Epithelial cell of esophagus (primary cell): ENCODE results near the gene LY86.

Source experiments
- DNase-seq: peaks from one replicate; pipeline ENCODE4 v3.0.0; 2010; ENCODE audit warnings: low read depth
- H3K4me3 ChIP-seq: 2 replicates; pipeline ENCODE4 v1.5.1; 2011; ENCODE audit warnings: mild to moderate bottlenecking, low read length, control low read depth
- TF ChIP-seq, protein P1 (sequence below): IDR thresholded peaks from 2 replicates; pipeline ENCODE4 v1.5.1; 2011; ENCODE audit warnings: low read depth, mild to moderate bottlenecking, low read length, control low read depth, inconsistent platforms; ENCODE audit not compliant: insufficient read depth; ENCODE audit errors: missing control alignments

Gene LY86

DNA sequence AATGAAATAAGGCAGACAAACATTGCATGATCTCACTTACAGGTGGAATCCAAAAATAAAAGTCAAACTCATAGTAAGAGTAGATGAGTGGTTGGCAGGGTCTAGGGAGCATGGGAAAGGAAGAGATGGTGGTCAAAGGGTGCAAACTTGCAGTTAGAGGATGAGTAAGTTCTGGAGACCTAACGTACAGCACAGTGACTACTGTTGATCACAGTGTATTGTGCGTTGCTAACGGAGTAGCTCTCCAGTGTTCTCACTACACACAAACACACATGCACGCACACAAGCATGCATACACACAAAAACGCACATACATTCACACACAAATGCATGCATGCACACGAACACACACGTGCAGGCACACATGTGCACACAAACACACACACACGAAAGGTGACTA lies 54.9 kb downstream of the LY86 start:
- H3K4me3 ChIP-seq: no peak overlapping the region
- TF ChIP-seq, protein P1, sequence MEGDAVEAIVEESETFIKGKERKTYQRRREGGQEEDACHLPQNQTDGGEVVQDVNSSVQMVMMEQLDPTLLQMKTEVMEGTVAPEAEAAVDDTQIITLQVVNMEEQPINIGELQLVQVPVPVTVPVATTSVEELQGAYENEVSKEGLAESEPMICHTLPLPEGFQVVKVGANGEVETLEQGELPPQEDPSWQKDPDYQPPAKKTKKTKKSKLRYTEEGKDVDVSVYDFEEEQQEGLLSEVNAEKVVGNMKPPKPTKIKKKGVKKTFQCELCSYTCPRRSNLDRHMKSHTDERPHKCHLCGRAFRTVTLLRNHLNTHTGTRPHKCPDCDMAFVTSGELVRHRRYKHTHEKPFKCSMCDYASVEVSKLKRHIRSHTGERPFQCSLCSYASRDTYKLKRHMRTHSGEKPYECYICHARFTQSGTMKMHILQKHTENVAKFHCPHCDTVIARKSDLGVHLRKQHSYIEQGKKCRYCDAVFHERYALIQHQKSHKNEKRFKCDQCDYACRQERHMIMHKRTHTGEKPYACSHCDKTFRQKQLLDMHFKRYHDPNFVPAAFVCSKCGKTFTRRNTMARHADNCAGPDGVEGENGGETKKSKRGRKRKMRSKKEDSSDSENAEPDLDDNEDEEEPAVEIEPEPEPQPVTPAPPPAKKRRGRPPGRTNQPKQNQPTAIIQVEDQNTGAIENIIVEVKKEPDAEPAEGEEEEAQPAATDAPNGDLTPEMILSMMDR: no peak
- DNase-seq: no peak

DNA sequence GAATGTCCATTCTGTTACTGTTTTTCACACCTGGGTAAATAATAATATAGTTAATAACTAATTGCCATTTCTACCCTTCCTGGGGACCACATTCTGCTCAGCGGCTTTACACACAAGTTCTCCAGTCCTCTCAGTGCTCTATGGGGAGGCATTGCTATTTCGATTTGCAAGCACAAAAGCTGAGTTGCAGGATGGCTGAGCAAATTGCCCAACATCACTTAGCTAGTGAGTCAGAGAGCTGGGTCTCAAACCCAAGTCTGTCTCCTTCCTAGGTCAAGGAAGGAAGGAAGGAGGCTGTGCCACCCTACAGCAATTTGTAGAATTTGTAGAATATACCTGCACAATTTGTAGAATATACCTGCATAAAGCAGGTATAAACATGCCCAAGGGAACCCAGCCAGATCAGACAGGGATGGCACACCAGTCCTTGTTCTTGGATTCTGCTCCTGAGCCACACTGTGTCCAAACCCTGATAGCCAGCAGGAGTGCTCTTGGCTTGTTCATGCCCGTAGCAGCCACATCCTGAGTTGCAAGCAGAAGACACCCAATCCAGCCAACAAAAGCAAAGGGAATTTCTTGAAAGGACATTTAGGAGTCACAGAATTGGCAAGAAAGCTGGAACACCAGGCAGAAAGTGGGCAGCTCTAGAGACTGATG lies 56.9 kb downstream of the LY86 start:
- TF ChIP-seq, protein P1: peak; percentile 51
- H3K4me3 ChIP-seq: no peak overlapping the region
- DNase-seq: peak; percentile 72

DNA sequence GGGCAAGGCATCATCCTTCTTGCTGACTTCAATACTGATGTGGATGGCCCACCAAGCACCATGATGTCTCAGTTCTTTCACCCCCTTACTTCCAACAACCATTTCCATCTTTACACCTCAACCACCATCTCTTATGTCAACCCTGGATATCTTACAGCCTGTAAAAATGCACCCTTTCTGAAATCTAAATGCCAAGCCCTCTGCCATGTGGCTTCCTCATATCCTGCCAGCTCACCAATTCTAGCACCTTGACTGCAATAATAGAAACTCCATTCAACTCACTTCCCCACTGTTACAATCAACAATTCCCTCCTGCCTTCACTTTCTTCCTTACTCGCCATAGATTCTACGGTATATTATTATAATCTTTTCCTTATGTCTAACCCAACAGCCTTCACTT lies 57.9 kb downstream of the LY86 start:
- TF ChIP-seq, protein P1: no peak
- no peak for DNase-seq

DNA sequence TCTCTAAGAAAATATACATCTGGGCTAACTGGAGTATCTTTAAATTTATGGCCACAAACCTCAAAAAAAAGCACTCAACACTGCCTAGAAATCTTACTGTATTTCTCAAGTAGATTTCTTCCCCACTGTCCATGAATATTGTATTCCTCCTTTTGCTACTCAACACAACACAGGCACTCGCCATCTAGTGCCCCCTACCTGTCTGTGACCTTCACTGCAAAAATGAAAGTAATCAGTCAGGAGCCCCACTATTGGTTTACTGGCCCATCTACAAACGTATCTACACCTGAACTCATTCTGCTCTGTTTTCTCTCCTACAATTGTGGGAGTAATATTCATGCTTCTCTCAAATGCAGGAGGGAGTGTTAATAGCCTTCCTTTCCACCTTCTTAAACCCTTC lies 58.3 kb downstream of the LY86 start:
- TF ChIP-seq, protein P1: no peak
- no peak overlapping the region for H3K4me3 ChIP-seq
- no peak for DNase-seq

More for the DNA sequence above, 57.9 kb downstream of the LY86 start:
- H3K4me3 ChIP-seq: no peak overlapping the region

DNA sequence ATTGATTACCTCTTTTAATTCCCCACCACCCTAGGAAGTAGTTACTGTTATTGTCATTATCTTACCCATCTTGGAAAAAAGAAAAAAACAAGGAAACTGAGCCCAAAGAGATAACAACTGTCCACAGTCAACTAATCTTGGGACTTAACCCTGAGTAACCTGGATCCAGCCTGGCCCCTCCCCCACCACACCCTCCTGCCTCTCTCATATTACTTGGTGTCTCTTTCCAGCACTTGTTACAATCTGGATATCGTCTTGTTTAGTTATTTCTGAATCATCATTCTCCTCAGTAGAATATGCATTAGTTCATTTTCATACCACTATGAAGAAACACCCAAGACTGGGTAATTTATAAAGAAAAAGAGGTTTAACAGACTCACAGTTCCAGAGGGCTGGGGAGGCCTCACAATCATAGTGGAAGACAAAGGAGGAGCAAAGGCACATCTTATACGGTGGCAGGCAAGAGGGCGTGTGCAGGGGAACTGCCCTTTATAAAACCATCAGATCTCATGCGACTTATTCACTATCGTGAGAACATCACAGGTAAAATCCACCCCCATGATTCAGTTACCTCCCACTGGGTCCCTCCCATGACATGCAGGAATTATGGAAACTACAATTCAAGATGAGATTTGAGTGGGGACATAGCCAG lies 60.3 kb downstream of the LY86 start:
- DNase-seq: no peak
- no peak overlapping the region for H3K4me3 ChIP-seq
- TF ChIP-seq, protein P1: no peak

DNA sequence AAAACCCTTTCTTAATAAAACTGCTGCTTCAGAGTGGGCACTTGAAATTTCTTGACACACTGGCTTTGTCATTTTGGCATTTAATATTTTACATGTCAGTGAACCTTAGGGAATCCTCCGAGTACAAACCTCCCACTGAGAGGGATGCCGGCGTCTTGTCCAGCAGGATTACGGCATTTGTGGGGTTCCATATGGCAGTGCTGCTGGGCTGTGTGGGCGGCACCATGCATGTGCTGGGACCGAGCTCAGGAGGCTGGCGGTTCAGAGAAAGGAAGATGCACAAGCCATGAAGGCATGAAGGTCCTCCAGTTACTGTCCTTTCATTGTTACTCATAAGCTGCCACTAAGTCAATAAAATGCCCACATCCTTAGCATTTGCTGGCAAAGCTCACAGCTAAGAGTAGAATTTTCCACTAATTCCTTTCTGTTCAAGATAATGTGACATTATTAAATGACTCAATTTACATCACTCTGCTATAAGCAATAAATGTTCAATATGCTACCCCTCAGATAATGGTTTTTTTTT lies 61.4 kb downstream of the LY86 start:
- DNase-seq: no peak

More for the DNA sequence above, 61.4 kb downstream of the LY86 start:
- no peak overlapping the region for H3K4me3 ChIP-seq
- TF ChIP-seq, protein P1: no peak
